Esophagus muscularis mucosa (tissue), 3 donors: ENCODE results near the gene GSTA4.

Source experiments
- CTCF ChIP-seq, 3 experiments: fragments of 200-600 bp in 2 of 3; fragments of 450-650 bp in 1 of 3; sonication (generic) in 2 of 3; IDR thresholded peaks; one replicate each; pipeline ENCODE4 v1.5.1; 2017 to 2019; ENCODE audit warnings: antibody characterized with exemption in 3 of 3, mild to moderate bottlenecking in 2 of 3, moderate library complexity in 1 of 3
- POLR2A ChIP-seq: fragments of 450-650 bp; IDR thresholded peaks from one replicate; pipeline ENCODE4 v1.6.1; 2017; ENCODE audit warnings: antibody characterized with exemption, moderate library complexity, mild to moderate bottlenecking, low read depth

GRCh38 chr6:53014744-53015143 lies 19.7 kb upstream of the GSTA4 start:
- TF ChIP-seq POLR2A (no peak), CTCF (IDR thresholded peaks at IDR 0.05) (no peak)
